Measurements from ENCODE around the gene PODXL.

The PODXL gene

GRCh38 chr7:131556053-131556908, at the start of gene PODXL:
TSS of gene PODXL (minus strand) at chr7:131556628. CDS start at chr7:131556359, 269 bp downstream.
- DNase-seq = peak; percentile 56

- DNase-seq = no peak
These were observed 49.0 kb upstream of the PODXL start for GRCh38 chr7:131605280-131605878.

DNA sequence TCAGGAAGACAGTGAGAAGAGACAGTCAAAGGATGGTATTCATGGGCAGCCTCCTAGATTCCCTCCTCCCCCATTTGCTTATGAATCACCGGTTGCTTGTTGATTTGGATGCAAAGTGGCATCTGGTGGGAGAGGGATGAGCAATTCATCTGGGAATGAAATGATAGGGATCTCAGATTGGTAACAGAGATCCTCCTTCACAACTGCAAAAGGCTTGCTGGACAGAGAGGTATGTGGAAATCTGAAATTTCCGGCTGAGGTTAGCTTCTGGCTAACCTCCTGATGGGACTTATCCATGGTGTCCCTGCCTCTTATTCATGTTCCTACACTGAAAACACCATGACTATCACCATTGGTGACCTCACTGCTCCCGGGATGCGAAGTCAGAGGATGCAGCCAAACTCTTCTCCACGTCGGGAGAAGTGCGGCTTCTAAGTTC, 48.4 kb upstream of the PODXL start:
- no peak for DNase-seq

GRCh38 chr7:131603932-131604331, 47.5 kb upstream of the PODXL start:
- no peak for DNase-seq

DNA sequence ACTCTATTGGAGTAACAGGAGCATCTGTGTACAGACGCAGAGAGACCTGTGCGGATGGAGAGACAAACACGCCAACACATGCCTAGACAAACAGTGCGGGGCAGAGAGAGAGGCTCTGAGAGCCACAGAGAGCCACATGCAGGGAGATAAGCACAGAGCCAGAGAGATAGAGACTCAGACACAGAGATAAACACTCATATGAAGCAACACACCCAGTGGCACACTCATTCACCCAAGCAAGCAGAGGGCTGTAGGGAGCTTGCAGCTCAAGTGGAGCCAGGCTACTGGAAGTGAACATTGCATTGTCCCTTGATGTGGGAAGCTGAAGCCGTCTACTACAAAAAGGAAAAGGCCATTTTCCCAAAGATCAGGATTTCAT, 46.6 kb upstream of the PODXL start:
- DNase-seq = no peak

DNA sequence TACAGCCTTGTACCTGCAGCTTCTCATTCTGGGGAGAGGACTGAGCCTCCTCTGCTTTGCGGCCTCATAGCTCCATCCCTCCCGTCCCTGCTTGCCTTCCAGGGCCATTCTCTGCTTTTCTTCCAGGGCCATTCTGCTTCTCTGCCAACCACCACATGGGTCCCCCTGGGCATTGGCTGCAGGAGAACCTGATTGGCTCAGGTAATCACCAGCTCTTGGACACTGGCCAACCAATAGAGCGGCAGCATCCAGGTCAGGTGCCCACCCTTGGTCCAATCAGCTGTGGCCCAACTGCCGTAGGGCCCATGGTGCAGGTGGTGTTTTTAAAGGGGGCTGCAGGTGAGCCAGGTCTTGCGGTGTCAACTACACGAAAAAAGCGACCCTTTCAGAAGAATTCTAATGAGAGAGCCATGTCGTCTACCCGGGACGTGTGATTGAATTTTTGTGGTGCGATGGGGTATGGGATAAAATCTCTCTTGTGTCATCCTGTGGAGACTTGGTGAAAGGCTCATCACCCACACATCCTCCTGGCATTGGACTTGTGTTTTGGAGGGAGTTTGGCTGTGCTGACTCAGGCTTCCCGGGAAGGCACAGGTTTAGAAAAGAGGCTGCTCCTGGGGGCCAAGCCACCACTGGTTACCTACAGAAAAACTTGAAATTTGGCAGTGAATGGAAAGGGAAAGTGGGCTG, 46.0 kb upstream of the PODXL start:
- DNase-seq = no peak

DNA sequence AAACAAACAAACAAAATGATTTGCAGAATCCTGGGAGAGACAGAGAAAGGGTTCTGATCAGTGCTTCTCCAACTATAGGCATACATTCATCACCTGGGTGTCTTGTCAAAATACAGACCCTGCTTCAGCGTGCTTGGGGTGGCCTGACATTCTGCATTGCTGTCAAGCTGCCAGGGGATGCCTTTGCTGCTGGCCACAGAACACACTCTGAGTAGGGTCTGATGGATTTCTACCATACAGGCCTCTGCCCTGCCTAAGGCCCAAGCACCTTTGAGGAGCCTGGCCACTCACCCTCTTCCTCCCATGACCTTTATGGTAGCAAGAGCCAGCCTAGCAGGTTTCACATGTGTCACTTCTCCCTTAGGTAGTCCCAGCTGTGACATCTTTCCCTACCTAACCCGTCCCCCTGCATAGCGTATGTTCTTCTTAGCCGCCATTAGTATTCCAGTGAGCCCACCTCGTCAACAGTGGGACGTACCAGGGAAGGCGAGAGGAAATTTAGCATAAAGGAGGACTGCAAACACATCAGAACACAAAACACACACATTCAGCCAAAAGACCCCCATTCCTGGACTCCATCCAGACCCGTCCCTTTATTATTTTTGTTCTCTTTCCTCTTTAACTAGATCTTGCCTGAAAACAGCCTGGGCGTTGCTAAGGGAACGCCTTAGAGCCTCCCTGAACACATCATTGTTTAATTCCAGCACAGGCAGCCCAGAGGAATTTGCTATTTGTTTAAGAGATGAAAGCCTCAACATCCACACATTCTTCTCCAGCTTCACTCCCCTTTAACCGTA, 43.9 kb upstream of the PODXL start:
- DNase-seq = no peak

- no peak for DNase-seq
These were observed 40.4 kb upstream of the PODXL start for GRCh38 chr7:131596785-131597184.

- DNase-seq = no peak
These were observed 39.3 kb upstream of the PODXL start for GRCh38 chr7:131595699-131596098.

GRCh38 chr7:131591687-131592319, 35.4 kb upstream of the PODXL start:
- DNase-seq = no peak

DNA sequence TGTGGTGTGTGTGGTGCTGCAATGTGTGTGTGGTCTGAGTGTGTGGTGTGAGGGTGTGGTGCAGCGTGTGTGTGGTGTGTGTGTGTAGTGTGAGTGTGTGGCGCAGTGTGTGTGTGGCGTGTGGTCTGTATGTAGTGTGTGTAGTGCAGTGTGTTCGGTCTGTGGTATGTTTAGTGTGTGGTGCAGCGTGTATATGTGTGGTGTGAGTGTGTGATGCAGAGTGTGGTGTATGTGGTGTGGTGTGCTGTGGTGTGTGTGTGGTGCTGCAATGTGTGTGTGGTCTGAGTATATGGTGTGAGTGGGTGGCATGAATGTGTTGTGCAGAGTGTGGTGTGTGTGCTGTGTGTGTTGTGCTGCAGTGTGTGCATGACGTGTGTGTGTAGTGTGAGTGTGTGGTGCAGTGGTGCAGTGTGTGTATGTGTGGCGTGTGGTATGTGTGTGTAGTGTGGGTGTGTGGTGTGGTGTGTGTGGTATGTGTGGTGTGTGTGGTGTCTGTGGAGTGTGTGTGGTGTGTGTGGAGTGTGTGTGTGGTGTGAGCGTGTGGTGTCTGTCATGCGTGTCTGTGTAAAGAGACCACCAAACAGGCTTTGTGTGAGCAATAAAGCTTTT, 31.0 kb upstream of the PODXL start:
- no peak for DNase-seq

DNA sequence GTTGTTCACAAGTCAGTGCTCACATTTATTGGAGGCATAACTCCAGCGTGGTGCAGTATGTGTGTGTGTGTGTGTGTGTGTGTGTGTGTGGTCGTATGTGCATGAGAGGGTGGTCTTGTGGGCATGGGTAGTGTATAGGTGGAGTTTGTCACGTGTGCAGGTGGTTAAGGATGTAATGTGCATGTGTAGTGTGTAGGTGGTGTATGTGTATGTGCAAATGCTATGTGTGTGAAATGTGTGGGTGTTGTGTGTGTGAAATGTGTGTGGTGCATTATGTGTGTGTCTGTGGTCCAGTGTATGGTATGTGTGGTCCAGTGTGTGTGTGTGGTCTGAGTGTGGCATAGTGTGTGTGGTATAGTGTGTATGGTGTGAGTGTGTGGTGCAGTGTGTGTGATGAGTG, 30.3 kb upstream of the PODXL start:
- DNase-seq = no peak

DNA sequence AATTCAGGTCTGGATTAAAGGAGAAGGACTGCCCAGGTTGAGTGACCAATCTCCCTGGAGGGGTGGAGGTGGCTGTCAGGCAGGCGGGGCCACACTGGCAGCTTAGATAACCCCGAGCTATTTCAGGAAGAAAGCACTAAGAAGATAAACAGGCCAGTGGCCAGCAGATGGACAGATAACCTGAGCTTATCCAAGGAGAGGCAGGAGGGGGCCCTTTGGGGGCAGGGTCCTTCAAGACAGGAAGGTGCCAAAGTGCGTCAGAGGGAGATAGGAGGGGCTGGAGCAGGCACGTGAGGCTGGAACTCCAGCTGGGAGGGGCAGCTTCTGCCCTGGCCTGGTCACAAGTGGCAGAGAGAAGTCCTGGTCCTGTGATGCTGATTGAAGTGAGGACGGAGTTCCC, 29.8 kb upstream of the PODXL start:
- DNase-seq = no peak

DNA sequence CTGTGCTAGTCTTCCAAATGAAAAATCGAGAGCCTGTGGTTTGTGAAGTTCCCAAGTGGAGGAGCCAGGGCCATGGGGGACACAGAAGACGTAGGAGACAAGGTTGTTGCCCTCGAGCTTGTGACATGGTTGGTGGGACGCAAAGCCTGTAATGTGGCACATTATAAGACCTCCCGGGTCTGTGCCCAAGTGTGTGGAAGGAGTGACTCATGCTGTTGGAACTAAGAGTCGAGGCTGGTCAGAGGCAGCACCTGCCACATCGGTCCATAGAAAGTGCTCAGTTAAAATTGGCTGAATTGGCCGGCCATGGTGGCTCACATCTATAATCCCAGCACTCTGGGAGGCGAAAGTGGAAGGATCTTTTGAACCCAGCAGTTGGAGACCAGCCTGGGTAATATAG, 27.0 kb upstream of the PODXL start:
- no peak for DNase-seq

- no peak for DNase-seq
These were observed 25.0 kb upstream of the PODXL start for GRCh38 chr7:131581241-131582051.

- no peak for DNase-seq
These were observed 22.2 kb upstream of the PODXL start for GRCh38 chr7:131578602-131579001.

DNA sequence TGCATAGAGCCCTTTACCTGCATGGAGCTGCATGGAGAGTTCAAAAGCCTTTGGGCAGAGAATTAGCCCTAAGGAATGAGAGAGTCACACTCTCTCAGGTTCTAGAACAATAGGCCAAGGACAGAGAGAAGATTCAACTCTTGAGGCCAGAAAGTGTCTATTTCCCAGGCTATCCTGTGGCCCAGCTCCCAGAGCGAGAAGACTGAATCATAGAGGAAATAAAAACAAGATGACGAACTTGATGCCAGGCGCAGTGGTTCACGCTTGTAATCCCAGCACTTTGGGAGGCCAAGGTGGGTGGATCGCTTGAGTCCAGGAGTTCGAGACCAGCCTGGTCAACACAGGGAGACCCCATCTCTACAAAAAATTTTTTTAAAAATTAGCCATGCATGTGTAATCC, 18.3 kb upstream of the PODXL start:
- DNase-seq = no peak

GRCh38 chr7:131570401-131570800, 14.0 kb upstream of the PODXL start:
- DNase-seq = no peak

DNA sequence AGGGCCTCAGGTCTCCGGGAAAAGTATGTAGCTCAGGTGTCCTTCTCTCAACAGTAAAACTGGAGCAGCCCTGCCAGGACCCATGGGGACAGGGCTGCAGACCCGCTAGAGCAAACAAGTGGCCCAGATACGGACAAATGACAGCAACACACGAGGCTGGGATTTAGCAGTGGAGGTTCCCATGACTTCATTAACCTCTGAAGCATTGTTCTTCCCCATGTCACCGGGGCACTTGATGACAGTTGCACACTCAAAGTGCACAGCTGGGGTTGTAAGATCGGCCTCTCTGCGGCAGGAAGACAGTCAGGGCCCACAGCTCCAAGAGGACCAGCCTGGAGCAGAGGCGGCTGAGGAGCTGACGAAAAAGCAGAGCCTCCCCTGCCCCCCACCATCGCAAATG, 12.5 kb upstream of the PODXL start:
- DNase-seq = no peak

GRCh38 chr7:131568510-131568909, 12.1 kb upstream of the PODXL start:
- DNase-seq = no peak

DNA sequence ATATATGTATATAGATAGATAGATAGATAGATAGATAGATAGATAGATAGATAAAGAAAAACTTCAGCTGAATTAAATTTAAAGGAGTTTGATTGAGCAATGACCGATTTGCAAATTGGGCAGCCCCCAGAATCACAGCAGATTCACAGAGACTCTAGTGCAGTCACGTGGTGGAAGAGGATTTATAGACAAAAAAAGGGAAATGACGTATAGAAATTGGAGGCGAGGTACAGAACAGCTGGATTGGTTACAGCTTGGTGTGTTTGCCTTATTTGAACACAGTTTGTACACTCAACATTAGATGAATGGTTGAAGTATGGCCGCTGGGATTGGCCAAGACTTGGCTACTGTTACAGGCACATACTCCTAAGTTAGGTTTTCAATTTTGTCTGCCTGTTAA, 8.2 kb upstream of the PODXL start:
- no peak for DNase-seq

Measured in activated T-cell treated with anti-CD3 and anti-CD28 coated beads, Interleukin-2, amount 50 U/mL, for 1 hour (primary cell).